Vagina (tissue), 2 donors: ENCODE data around the gene SEC24B.

Experiments
- POLR2A ChIP-seq, 2 donors: fragments of 450-650 bp; IDR thresholded peaks; one replicate each; pipeline ENCODE4 v1.6.1; 2017; ENCODE audit warnings: antibody characterized with exemption in 2 of 2, mild to moderate bottlenecking in 2 of 2, moderate library complexity in 2 of 2
- TF ChIP-seq, protein P1 (sequence below), 3 experiments: fragments of 450-650 bp in 2 of 3; fragments of 200-600 bp in 1 of 3; sonication (generic) in 1 of 3; IDR thresholded peaks; one replicate each; pipeline ENCODE4 v1.5.1; 2017 to 2019; ENCODE audit warnings: antibody characterized with exemption in 3 of 3, mild to moderate bottlenecking in 2 of 3, moderate library complexity in 2 of 3

DNA sequence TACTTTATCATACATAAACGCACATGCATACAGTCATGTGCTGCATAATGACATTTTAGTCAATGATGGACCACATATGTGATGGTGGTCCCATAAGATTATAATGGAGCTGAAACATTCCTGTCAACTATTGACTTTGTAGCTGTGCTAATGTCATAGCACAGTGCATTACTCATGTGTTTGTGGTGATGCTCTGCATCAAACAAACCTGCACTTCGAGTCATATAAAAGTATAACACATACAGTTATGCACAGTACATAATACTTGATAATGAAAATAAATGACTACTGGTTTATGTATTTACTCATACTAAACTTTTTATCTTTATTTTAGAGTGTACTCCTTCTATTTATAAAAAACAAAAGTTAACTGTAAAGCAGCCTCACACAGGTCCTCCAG, 65.9 kb downstream of the SEC24B start:
- TF ChIP-seq, protein P1, sequence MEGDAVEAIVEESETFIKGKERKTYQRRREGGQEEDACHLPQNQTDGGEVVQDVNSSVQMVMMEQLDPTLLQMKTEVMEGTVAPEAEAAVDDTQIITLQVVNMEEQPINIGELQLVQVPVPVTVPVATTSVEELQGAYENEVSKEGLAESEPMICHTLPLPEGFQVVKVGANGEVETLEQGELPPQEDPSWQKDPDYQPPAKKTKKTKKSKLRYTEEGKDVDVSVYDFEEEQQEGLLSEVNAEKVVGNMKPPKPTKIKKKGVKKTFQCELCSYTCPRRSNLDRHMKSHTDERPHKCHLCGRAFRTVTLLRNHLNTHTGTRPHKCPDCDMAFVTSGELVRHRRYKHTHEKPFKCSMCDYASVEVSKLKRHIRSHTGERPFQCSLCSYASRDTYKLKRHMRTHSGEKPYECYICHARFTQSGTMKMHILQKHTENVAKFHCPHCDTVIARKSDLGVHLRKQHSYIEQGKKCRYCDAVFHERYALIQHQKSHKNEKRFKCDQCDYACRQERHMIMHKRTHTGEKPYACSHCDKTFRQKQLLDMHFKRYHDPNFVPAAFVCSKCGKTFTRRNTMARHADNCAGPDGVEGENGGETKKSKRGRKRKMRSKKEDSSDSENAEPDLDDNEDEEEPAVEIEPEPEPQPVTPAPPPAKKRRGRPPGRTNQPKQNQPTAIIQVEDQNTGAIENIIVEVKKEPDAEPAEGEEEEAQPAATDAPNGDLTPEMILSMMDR (IDR thresholded peaks at IDR 0.05): no peak
- no peak for TF ChIP-seq POLR2A (IDR thresholded peaks at IDR 0.05)
